CD4-positive, alpha-beta T cell treated with Interleukin-10 for 1 hour (primary cell): ENCODE data around the gene DIPK2A.

Experiments used
- DNase-seq: peaks from one replicate; pipeline ENCODE4 v3.0.0-alpha.2; 2020

Gene DIPK2A

GRCh38 chr3:143975554-143976152 is 4.0 kb downstream of the DIPK2A start:
- DNase-seq, result peak; percentile 51

GRCh38 chr3:143977341-143978262 is 6.0 kb downstream of the DIPK2A start:
- no peak for DNase-seq

GRCh38 chr3:143978263-143978631 is 6.6 kb downstream of the DIPK2A start:
- DNase-seq, result no peak

- no peak for DNase-seq
Observed at GRCh38 chr3:143979041-143979440, 7.4 kb downstream of the DIPK2A start.

- no peak for DNase-seq
Observed at GRCh38 chr3:143979813-143980212, 8.2 kb downstream of the DIPK2A start.

GRCh38 chr3:143988306-143988705 is 16.7 kb downstream of the DIPK2A start:
- DNase-seq, result no peak

- DNase-seq, result no peak
Observed at GRCh38 chr3:143989461-143989860, 17.8 kb downstream of the DIPK2A start.

- no peak for DNase-seq
Observed at GRCh38 chr3:143991713-143992112, 20.1 kb downstream of the DIPK2A start.

- DNase-seq, result peak; percentile 6
Observed at GRCh38 chr3:143998266-143998665, 26.6 kb downstream of the DIPK2A start.

GRCh38 chr3:144003051-144003450 is 31.4 kb downstream of the DIPK2A start:
- DNase-seq, result no peak

- DNase-seq, result no peak
Observed at GRCh38 chr3:144010371-144010770, 38.7 kb downstream of the DIPK2A start.

GRCh38 chr3:144011251-144011799 is 39.7 kb downstream of the DIPK2A start:
- DNase-seq, result no peak

GRCh38 chr3:144015133-144015532 is 43.5 kb downstream of the DIPK2A start:
- no peak for DNase-seq

GRCh38 chr3:144018776-144019175 is 47.2 kb downstream of the DIPK2A start:
- DNase-seq, result no peak
